ENCODE results near the gene RGMA. TPM values are rescaled to one million over a fixed set of nuclear protein-coding genes. Genes with fewer than 3 reads are reported as not detected.
A peak's percentile ranks its signal among the peaks of the same experiment; 100 is the strongest.
"Not testable (repeated sequence)": the region's sequence is repeated elsewhere in the genome, so short reads cannot be mapped to it uniquely, and the experiment has no call there.

RGMA gene
- total RNA-seq, 1 donor from 2014 or later, result 27.0 TPM

GRCh38 chr15:93071469-93071936 lies 17.5 kb downstream of the RGMA start:
- intact Hi-C loops (cut with micrococcal nuclease), result loop anchor here (5.0 kb wide), 1 partner anchor 34 kb away; no protein-coding TSS in a partner anchor
- DNase-seq (no peak), ATAC-seq (no peak)

- ATAC-seq (no peak), DNase-seq (no peak)
- intact Hi-C loops (cut with micrococcal nuclease), result loop anchor here (5.0 kb wide), 1 partner anchor 33 kb away; no protein-coding TSS in a partner anchor
These were observed 18.3 kb downstream of the RGMA start for GRCh38 chr15:93070551-93071296.

GRCh38 chr15:93070132-93070531 lies 18.9 kb downstream of the RGMA start:
- DNase-seq, result no peak
- ATAC-seq, result no peak
- intact Hi-C loops (cut with micrococcal nuclease), result loop anchor here (5.0 kb wide), 1 partner anchor 33 kb away; no protein-coding TSS in a partner anchor

- intact Hi-C loops (cut with micrococcal nuclease), result no loop called here
- no peak for ATAC-seq
- no peak for DNase-seq
These were observed 20.3 kb downstream of the RGMA start for GRCh38 chr15:93068581-93069199.

- intact Hi-C loops (cut with micrococcal nuclease), result no loop called here
- DNase-seq, result no peak
These were observed 21.3 kb downstream of the RGMA start for GRCh38 chr15:93067649-93068085.

GRCh38 chr15:93066834-93067648 lies 22.0 kb downstream of the RGMA start:
- ATAC-seq, result peak; percentile 13

More at GRCh38 chr15:93067649-93068085, 21.3 kb downstream of the RGMA start:
- ATAC-seq, result no peak

GRCh38 chr15:93066224-93066681 lies 22.8 kb downstream of the RGMA start:
- ATAC-seq (no peak), DNase-seq (no peak)
- intact Hi-C loops (cut with micrococcal nuclease), result no loop called here

More at GRCh38 chr15:93066834-93067648, 22.0 kb downstream of the RGMA start:
- no peak for DNase-seq
- intact Hi-C loops (cut with micrococcal nuclease), result no loop called here

- intact Hi-C loops (cut with micrococcal nuclease), result no loop called here
- DNase-seq (no peak), ATAC-seq (no peak)
These were observed 23.4 kb downstream of the RGMA start for GRCh38 chr15:93065641-93066045.

- no peak for ATAC-seq
These were observed 25.0 kb downstream of the RGMA start for GRCh38 chr15:93063796-93064690.

GRCh38 chr15:93063262-93063671 lies 25.7 kb downstream of the RGMA start:
- no peak for ATAC-seq
- intact Hi-C loops (cut with micrococcal nuclease), result no loop called here
- DNase-seq, result no peak

More at GRCh38 chr15:93063796-93064690, 25.0 kb downstream of the RGMA start:
- intact Hi-C loops (cut with micrococcal nuclease), result no loop called here
- no peak for DNase-seq

GRCh38 chr15:93062628-93063261 lies 26.3 kb downstream of the RGMA start:
- ATAC-seq, result peak; percentile 68
- DNase-seq; intact Hi-C loops (cut with micrococcal nuclease): not testable (repeated sequence)

GRCh38 chr15:93060336-93061248 lies 28.4 kb downstream of the RGMA start:
- ATAC-seq (no peak), DNase-seq (no peak)
- intact Hi-C loops (cut with micrococcal nuclease), result no loop called here

- DNase-seq (no peak), ATAC-seq (no peak)
- intact Hi-C loops (cut with micrococcal nuclease), result no loop called here
These were observed 29.6 kb downstream of the RGMA start for GRCh38 chr15:93059442-93059841.

- DNase-seq, result no peak
- no peak for ATAC-seq
These were observed 30.0 kb downstream of the RGMA start for GRCh38 chr15:93058904-93059427.

GRCh38 chr15:93058128-93058527 lies 30.9 kb downstream of the RGMA start:
- intact Hi-C loops (cut with micrococcal nuclease), result no loop called here
- ATAC-seq (no peak), DNase-seq (no peak)

More at GRCh38 chr15:93058904-93059427, 30.0 kb downstream of the RGMA start:
- intact Hi-C loops (cut with micrococcal nuclease), result no loop called here

- intact Hi-C loops (cut with micrococcal nuclease), result no loop called here
- no peak for DNase-seq
- no peak for ATAC-seq
These were observed 31.4 kb downstream of the RGMA start for GRCh38 chr15:93057618-93058017.

- DNase-seq (no peak), ATAC-seq (no peak)
- intact Hi-C loops (cut with micrococcal nuclease), result no loop called here
These were observed 32.2 kb downstream of the RGMA start for GRCh38 chr15:93056836-93057235.

All from left ventricle myocardium superior (tissue), 1 donor.